Adrenal gland (tissue), 12 donors: Measurements from ENCODE around the gene NXN. TPM values are rescaled to one million over a fixed set of nuclear protein-coding genes. Genes with fewer than 3 reads are reported as not detected.
"Not testable (repeated sequence)": the region's sequence is repeated elsewhere in the genome, so short reads cannot be mapped to it uniquely, and the experiment has no call there.

ENCODE experiments used
- DNase-seq, 7 donors: peaks; one replicate each; pipeline ENCODE4 v3.0.0-alpha.2; 2019 to 2020
- H3K27ac ChIP-seq, 5 donors: fragments of 200-600 bp; sonication (generic) in 4 of 5; 1 replicate in 3 of 5; 2 replicates in 2 of 5; pipeline versions ENCODE4 v1.5.1 to v1.8.0; 2016 to 2020; ENCODE audit warnings: mild to moderate bottlenecking in 1 of 5
- H3K27me3 ChIP-seq: fragments of 200-600 bp; 2 replicates; pipeline ENCODE4 v1.8.0; 2021
- H3K36me3 ChIP-seq, 2 donors: fragments of 200-600 bp; replicated peaks in 1 of 2; 1 replicate in 1 of 2; 2 replicates in 1 of 2; pipeline versions ENCODE4 v1.5.1 to v1.8.0; 2018 to 2022
- H3K4me1 ChIP-seq, 2 donors: fragments of 200-600 bp; replicated peaks in 1 of 2; 1 replicate in 1 of 2; 2 replicates in 1 of 2; pipeline versions ENCODE4 v1.5.1 to v1.8.0; 2018 to 2021
- H3K4me3 ChIP-seq, 4 donors: fragments of 200-600 bp; sonication (generic) in 3 of 4; one replicate each; pipeline ENCODE4 v1.5.1; 2016 to 2018
- H3K9me3 ChIP-seq, 3 donors: fragments of 200-600 bp; sonication (generic) in 1 of 3; replicated peaks in 1 of 3; 1 replicate in 2 of 3; 2 replicates in 1 of 3; pipeline versions ENCODE4 v1.5.1 to v1.8.0; 2016 to 2021
- POLR2A ChIP-seq, 2 donors: fragments of 450-650 bp; IDR thresholded peaks; one replicate each; pipeline ENCODE4 v1.6.1; 2017; ENCODE audit warnings: antibody characterized with exemption in 2 of 2, mild to moderate bottlenecking in 2 of 2, moderate library complexity in 1 of 2
- WGBS, 4 donors: extraction: QIAGEN DNeasy Blood & Tissue Kit in 2 of 4; methylation state at CpG; one replicate each; pipeline versions ENCODE4 v1.1.5 to v1.1.7; 2013 to 2017; 5-methylcytosine and 5-hydroxymethylcytosine counted together
- intact Hi-C, 2 donors: fragments of 100-400 bp; cut with DNase I; formaldehyde crosslinking; loops; one replicate each; pipeline versions ENCODE4 v1.14.1 to v1.15.0; 2022 to 2023
- polyA plus RNA-seq, 3 donors: library from polyadenylated mRNA; stranded (reverse); fragments of 200-250 nt in 2 of 3; fragments of 350-450 nt in 1 of 3; fragmentation: Illumina TruSeq in 1 of 3; extraction: RNeasy Lipid Tissue Mini Kit (QIAGEN cat#74804) in 1 of 3; gene quantifications; one replicate each; pipeline ENCODE4 v1.2.3, GENCODE V29; 2013 to 2014
- total RNA-seq, 9 donors: library from RNA; depleted of rRNA in 4 of 9; stranded (reverse); fragments of >200 nt in 4 of 9; fragments of 120-200 nt in 1 of 9; fragmentation: NEBNext Ultra II Directional in 1 of 9; extraction: Animal tissue kit (Norgen Biotek cat#: 25700) in 1 of 9; gene quantifications; one replicate each; pipeline versions ENCODE4 v1.1.0 to v1.2.4, GENCODE V29; 2013 to 2023
- TF ChIP-seq, protein P1 (sequence below), 6 experiments: fragments of 450-650 bp in 4 of 6; fragments of 200-600 bp in 2 of 6; sonication (generic) in 1 of 6; IDR thresholded peaks; 1 replicate in 5 of 6; 2 replicates in 1 of 6; pipeline versions ENCODE4 v1.5.1 to v1.8.0; 2016 to 2021; ENCODE audit warnings: antibody characterized with exemption in 6 of 6, mild to moderate bottlenecking in 2 of 6, moderate library complexity in 1 of 6
- donor health status: healthy with polysubstance abuse.
- donor health status: Bipolar disorder and iron deficiency.
- donor health status: DM: yes; HTN: yes; CAD: no.
- donor health status: DM: no; HTN: no; CAD: no.
- donor health status: DM: no; HTN: no; CAD: no.
- donor health status: DM: yes; HTN: yes; CAD: no.

Gene NXN
- total and polyA plus RNA-seq, 12 donors, result 3.6 to 24.7 (median 10.9) TPM

GRCh38 chr17:795276-795675 is 184.3 kb downstream of the NXN start:
- Histone ChIP-seq H3K27me3 (no peaks in the 10 kb centered on the region), H3K27ac (no peak overlapping the region), H3K36me3 (peaks cover 0 to 14% of the 10 kb centered on the region in 2 donors), H3K9me3 (no peaks in the 10 kb centered on the region), H3K4me3 (no peak overlapping the region), H3K4me1 (peaks cover 0 to 4% of the 10 kb centered on the region in 2 donors)
- no peak for DNase-seq
- TF ChIP-seq, protein P1, sequence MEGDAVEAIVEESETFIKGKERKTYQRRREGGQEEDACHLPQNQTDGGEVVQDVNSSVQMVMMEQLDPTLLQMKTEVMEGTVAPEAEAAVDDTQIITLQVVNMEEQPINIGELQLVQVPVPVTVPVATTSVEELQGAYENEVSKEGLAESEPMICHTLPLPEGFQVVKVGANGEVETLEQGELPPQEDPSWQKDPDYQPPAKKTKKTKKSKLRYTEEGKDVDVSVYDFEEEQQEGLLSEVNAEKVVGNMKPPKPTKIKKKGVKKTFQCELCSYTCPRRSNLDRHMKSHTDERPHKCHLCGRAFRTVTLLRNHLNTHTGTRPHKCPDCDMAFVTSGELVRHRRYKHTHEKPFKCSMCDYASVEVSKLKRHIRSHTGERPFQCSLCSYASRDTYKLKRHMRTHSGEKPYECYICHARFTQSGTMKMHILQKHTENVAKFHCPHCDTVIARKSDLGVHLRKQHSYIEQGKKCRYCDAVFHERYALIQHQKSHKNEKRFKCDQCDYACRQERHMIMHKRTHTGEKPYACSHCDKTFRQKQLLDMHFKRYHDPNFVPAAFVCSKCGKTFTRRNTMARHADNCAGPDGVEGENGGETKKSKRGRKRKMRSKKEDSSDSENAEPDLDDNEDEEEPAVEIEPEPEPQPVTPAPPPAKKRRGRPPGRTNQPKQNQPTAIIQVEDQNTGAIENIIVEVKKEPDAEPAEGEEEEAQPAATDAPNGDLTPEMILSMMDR (IDR thresholded peaks at IDR 0.05), result no peak
- no peak for TF ChIP-seq POLR2A (IDR thresholded peaks at IDR 0.05)
- intact Hi-C loops, result loop anchor here (5.0 to 10.0 kb wide), 4 partner anchors 80 to 260 kb away; no protein-coding TSS in a partner anchor
- 70 to 81% (median 77%) methylated on average over 6 to 14 of the region's 14 CpGs for WGBS, 4 donors

- no peak overlapping the region for H3K27ac ChIP-seq
- no peaks in the 10 kb centered on the region for H3K9me3 ChIP-seq
- H3K36me3 ChIP-seq, result peaks cover 0 to 18% of the 10 kb centered on the region in 2 donors
- WGBS, 4 donors, result 10 to 16% (median 11%) methylated on average over 17 to 18 of the region's 18 CpGs
- H3K4me1 ChIP-seq, result peaks cover 0 to 4% of the 10 kb centered on the region in 2 donors
- TF ChIP-seq POLR2A (IDR thresholded peaks at IDR 0.05), result no peak
- TF ChIP-seq, protein P1 (IDR thresholded peaks at IDR 0.05), result peak; percentile 54 to 92 (median 85)
- H3K27me3 ChIP-seq, result no peaks in the 10 kb centered on the region
- peak; percentile 70 to 91 (median 84) for DNase-seq
- H3K4me3 ChIP-seq, result no peak overlapping the region
- intact Hi-C loops, result loop anchor here (5.0 to 10.0 kb wide), 4 partner anchors 80 to 260 kb away; no protein-coding TSS in a partner anchor
These were observed 184.7 kb downstream of the NXN start for GRCh38 chr17:794876-795275.

- Histone ChIP-seq H3K4me1 (peaks cover 0 to 4% of the 10 kb centered on the region in 2 donors), H3K27me3 (no peaks in the 10 kb centered on the region), H3K36me3 (peaks cover 0 to 44% of the 10 kb centered on the region in 2 donors), H3K9me3 (no peaks in the 10 kb centered on the region), H3K4me3 (no peak overlapping the region), H3K27ac (no peak overlapping the region)
- WGBS, 4 donors, result 81 to 90% (median 88%) methylated on average over 9 of the region's 9 CpGs
- intact Hi-C loops, result loop anchor here in 1 of 2 donors (10.0 kb wide), 2 partner anchors 83 to 263 kb away; no protein-coding TSS in a partner anchor
- TF ChIP-seq, protein P1 (IDR thresholded peaks at IDR 0.05), result no peak
- no peak for TF ChIP-seq POLR2A (IDR thresholded peaks at IDR 0.05)
- no peak for DNase-seq
These were observed 187.3 kb downstream of the NXN start for GRCh38 chr17:792277-792676.

DNA sequence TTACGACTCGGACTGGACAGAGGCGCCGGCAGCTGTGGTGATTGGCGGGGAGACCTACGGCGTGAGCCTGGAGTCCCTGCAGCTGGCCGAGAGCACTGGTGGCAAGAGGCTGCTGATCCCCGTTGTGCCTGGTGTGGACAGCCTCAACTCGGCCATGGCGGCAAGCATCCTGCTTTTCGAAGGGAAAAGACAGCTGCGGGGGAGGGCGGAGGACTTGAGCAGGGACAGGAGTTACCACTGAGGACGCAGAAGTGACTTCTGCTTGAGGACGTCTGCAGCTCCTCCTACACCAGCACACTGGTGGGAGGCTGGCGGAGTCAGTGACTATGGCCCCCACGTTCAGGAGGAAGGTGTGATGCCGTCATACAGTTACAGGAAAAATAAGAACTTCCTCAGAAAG is 187.7 kb downstream of the NXN start:
- H3K36me3 ChIP-seq, result peaks cover 0 to 44% of the 10 kb centered on the region in 2 donors
- no peak overlapping the region for H3K27ac ChIP-seq
- 90 to 96% (median 92%) methylated on average over 18 to 19 of the region's 19 CpGs for WGBS, 4 donors
- peaks cover 0 to 4% of the 10 kb centered on the region in 2 donors for H3K4me1 ChIP-seq
- H3K27me3 ChIP-seq, result no peaks in the 10 kb centered on the region
- no peaks in the 10 kb centered on the region for H3K9me3 ChIP-seq
- TF ChIP-seq, protein P1 (IDR thresholded peaks at IDR 0.05), result no peak
- TF ChIP-seq POLR2A (IDR thresholded peaks at IDR 0.05), result no peak
- H3K4me3 ChIP-seq, result no peak overlapping the region
- no peak for DNase-seq
- intact Hi-C loops, result loop anchor here in 1 of 2 donors (10.0 kb wide), 2 partner anchors 83 to 263 kb away; no protein-coding TSS in a partner anchor

- not testable (repeated sequence) for H3K4me3 ChIP-seq, H3K27ac ChIP-seq, DNase-seq, H3K9me3 ChIP-seq, H3K27me3 ChIP-seq, H3K4me1 ChIP-seq
- WGBS, 4 donors, result 60 to 69% (median 65%) methylated on average over 10 of the region's 12 CpGs
- intact Hi-C loops, result loop anchor here in 1 of 2 donors (10.0 kb wide), 2 partner anchors 84 to 264 kb away; no protein-coding TSS in a partner anchor
- H3K36me3 ChIP-seq, result peaks cover 0 to 44% of the 10 kb centered on the region in 2 donors
These were observed 188.7 kb downstream of the NXN start for GRCh38 chr17:790874-791247.

- not testable (repeated sequence) for H3K27ac ChIP-seq, H3K9me3 ChIP-seq, H3K4me3 ChIP-seq, H3K4me1 ChIP-seq, H3K27me3 ChIP-seq
- peak in 3 of 7 donors; percentile 46 to 70 (median 57) for DNase-seq
- intact Hi-C loops, result loop anchor here in 1 of 2 donors (10.0 kb wide), 2 partner anchors 85 to 265 kb away; no protein-coding TSS in a partner anchor
- WGBS, 4 donors, result 68 to 80% (median 72%) methylated on average over 23 to 36 of the region's 38 CpGs
- H3K36me3 ChIP-seq, result peaks cover 0 to 44% of the 10 kb centered on the region in 2 donors
These were observed 189.4 kb downstream of the NXN start for GRCh38 chr17:789931-790873.
